ENCODE data around the gene ANAPC7. TPM values are rescaled to one million over a fixed set of nuclear protein-coding genes. Genes with fewer than 3 reads are reported as not detected.

Gene ANAPC7
- total RNA-seq, 2 donors from 2014 or later: 22.1 to 40.1 TPM

DNA sequence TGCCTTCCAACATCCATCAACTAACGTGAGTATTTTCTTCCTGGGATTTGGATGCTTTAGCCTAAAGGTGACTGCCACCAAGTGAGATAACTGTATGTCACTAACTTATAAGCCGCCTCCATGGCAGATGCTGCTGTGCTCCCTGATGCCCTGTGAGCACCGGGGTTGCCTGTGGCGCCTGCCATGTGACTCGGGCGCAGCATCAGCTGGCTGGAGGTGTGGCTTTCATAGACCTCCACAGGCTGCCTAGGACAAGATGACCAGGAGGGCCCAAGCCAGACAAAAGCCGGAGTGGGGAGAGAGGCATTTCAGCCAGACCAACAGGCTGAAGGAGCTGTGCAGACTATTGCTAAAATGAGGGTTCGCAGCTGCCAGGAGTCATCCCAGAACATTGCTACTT is 55.7 kb downstream of the ANAPC7 start:
- DNase-seq: no peak
- H3K4me1 ChIP-seq: no peaks in the 10 kb centered on the region
- no peaks in the 10 kb centered on the region for H3K9me3 ChIP-seq
- TF ChIP-seq, protein P1, sequence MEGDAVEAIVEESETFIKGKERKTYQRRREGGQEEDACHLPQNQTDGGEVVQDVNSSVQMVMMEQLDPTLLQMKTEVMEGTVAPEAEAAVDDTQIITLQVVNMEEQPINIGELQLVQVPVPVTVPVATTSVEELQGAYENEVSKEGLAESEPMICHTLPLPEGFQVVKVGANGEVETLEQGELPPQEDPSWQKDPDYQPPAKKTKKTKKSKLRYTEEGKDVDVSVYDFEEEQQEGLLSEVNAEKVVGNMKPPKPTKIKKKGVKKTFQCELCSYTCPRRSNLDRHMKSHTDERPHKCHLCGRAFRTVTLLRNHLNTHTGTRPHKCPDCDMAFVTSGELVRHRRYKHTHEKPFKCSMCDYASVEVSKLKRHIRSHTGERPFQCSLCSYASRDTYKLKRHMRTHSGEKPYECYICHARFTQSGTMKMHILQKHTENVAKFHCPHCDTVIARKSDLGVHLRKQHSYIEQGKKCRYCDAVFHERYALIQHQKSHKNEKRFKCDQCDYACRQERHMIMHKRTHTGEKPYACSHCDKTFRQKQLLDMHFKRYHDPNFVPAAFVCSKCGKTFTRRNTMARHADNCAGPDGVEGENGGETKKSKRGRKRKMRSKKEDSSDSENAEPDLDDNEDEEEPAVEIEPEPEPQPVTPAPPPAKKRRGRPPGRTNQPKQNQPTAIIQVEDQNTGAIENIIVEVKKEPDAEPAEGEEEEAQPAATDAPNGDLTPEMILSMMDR (IDR thresholded peaks at IDR 0.05): no peak
- intact Hi-C loops (cut with DNase I): no loop called here
- H3K36me3 ChIP-seq: peaks cover 41% of the 10 kb centered on the region
- no peak overlapping the region for H3K4me3 ChIP-seq
- no peak overlapping the region for H3K27ac ChIP-seq
- no peaks in the 10 kb centered on the region for H3K27me3 ChIP-seq
- H3K9ac ChIP-seq (ENCODE audit: low read depth in 2 of 2, low read length in 2 of 2): no peak overlapping the region

DNA sequence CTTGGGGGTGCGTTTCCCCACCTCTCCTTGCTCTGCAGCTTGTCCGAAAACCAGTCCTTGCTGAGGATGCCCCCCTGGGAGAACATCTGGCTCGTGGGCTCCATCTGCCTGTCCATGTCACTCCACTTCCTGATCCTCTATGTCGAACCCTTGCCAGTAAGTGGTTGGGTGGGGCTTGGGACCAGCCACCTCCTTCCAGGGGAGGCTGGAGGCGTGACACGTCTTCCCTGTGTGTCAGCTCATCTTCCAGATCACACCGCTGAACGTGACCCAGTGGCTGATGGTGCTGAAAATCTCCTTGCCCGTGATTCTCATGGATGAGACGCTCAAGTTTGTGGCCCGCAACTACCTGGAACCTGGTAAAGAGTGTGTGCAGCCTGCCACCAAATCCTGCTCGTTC is 57.5 kb downstream of the ANAPC7 start:
- no peaks in the 10 kb centered on the region for H3K9me3 ChIP-seq
- H3K27ac ChIP-seq: no peak overlapping the region
- no peak overlapping the region for H3K4me3 ChIP-seq
- no peak for DNase-seq
- H3K36me3 ChIP-seq: peaks cover 59% of the 10 kb centered on the region
- no peaks in the 10 kb centered on the region for H3K4me1 ChIP-seq
- H3K27me3 ChIP-seq: no peaks in the 10 kb centered on the region
- no peak overlapping the region for H3K9ac ChIP-seq (ENCODE audit: low read depth in 2 of 2, low read length in 2 of 2)
- intact Hi-C loops (cut with DNase I): no loop called here
- TF ChIP-seq, protein P1 (IDR thresholded peaks at IDR 0.05): no peak

- Histone ChIP-seq H3K27ac (no peak overlapping the region), H3K36me3 (peaks cover 64% of the 10 kb centered on the region), H3K4me3 (no peak overlapping the region), H3K9ac (ENCODE audit: low read depth in 2 of 2, low read length in 2 of 2) (no peak overlapping the region), H3K27me3 (no peaks in the 10 kb centered on the region), H3K9me3 (no peaks in the 10 kb centered on the region), H3K4me1 (no peaks in the 10 kb centered on the region)
- intact Hi-C loops (cut with DNase I): no loop called here
- DNase-seq: peak; percentile 32
- TF ChIP-seq, protein P1 (IDR thresholded peaks at IDR 0.05): no peak
Observed at GRCh38 chr12:110345176-110345661, 58.3 kb downstream of the ANAPC7 start.

GRCh38 chr12:110344657-110345056 is 58.9 kb downstream of the ANAPC7 start:
- TF ChIP-seq, protein P1 (IDR thresholded peaks at IDR 0.05): no peak
- intact Hi-C loops (cut with DNase I): no loop called here
- no peak overlapping the region for H3K27ac ChIP-seq

DNA sequence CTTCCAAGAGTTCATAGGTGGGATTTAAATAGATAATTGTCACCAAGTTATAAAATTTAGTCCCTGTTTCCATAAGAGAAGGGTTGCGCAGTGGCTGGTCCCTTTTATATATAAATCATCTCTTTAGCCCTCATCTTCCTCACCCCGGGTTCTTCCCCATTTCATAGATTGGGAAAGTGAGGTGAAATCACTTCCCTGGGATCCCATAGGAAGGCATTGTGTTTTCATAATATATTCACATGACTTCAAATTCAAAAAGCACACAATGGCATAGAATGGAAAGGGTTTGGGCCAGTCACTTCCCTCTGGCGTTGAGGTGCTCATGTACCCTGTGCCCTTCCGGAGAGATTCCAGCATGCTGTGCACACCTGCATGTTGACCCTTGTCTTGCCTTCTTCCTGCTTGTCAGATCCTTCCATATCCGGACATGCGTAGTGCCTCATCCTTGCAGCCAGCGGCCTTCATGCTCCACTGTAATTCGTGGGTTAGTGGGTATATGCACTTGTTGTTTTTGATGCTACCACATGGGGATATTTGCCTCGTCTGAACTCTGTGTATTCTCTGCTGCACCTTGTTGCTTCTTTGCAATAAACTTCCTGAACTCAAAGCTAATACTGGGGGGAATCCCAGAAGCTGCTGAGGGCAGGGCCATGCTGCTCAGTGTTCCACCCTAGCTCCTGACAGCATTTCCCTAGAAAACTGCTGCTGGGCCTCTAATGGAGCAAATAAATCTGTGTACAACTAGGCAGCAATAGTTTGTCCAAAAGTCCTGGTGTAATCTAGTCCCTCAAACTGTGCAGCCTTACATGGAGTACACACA is 59.6 kb downstream of the ANAPC7 start:
- Histone ChIP-seq H3K27me3 (no peaks in the 10 kb centered on the region), H3K4me1 (no peaks in the 10 kb centered on the region), H3K4me3 (no peak overlapping the region), H3K27ac (no peak overlapping the region), H3K9me3 (no peaks in the 10 kb centered on the region), H3K36me3 (peaks cover 64% of the 10 kb centered on the region), H3K9ac (ENCODE audit: low read depth in 2 of 2, low read length in 2 of 2) (no peak overlapping the region)
- intact Hi-C loops (cut with DNase I): no loop called here
- TF ChIP-seq, protein P1 (IDR thresholded peaks at IDR 0.05): no peak
- DNase-seq: no peak

More at GRCh38 chr12:110344657-110345056, 58.9 kb downstream of the ANAPC7 start:
- Histone ChIP-seq H3K4me3 (no peak overlapping the region), H3K27me3 (no peaks in the 10 kb centered on the region), H3K4me1 (no peaks in the 10 kb centered on the region), H3K36me3 (peaks cover 64% of the 10 kb centered on the region), H3K9ac (ENCODE audit: low read depth in 2 of 2, low read length in 2 of 2) (no peak overlapping the region), H3K9me3 (no peaks in the 10 kb centered on the region)
- no peak for DNase-seq
